H1 (cell line): ENCODE results near the gene GLTPD2. TPM values are rescaled to one million over a fixed set of nuclear protein-coding genes. Genes with fewer than 3 reads are reported as not detected.

Source experiments
- JUND ChIP-seq: IDR thresholded peaks from 2 replicates; pipeline ENCODE4 v1.6.1; 2011; ENCODE audit warnings: mild to moderate bottlenecking, improper control_type of control experiment, low read length
- SUZ12 ChIP-seq: fragments of 200-600 bp; sonication (generic); IDR thresholded peaks from 2 replicates; pipeline ENCODE4 v1.6.1; 2012; ENCODE audit warnings: mild to moderate bottlenecking, inconsistent platforms, low read length, moderate library complexity, mixed read lengths
- polyA plus RNA-seq, 7 experiments: library from polyadenylated mRNA; depleted of rRNA in 3 of 7; stranded (reverse) in 5 of 7; unstranded in 2 of 7; fragments of >200 nt in 5 of 7; fragments of 200-250 nt in 2 of 7; gene quantifications; 1 replicate in 5 of 7; 2 replicates in 1 of 7; 4 replicates in 1 of 7; pipeline versions ENCODE4 v1.2.1 to v1.2.3, GENCODE V29; 2011 to 2013; ENCODE audit warnings: missing spikeins in 2 of 7, mixed read lengths in 2 of 7
- total RNA-seq: library from RNA; stranded (reverse); fragmentation: NEBNext Ultra II Directional; extraction: Animal tissue kit (Norgen Biotek cat#: 25700); gene quantifications from 2 replicates; pipeline ENCODE4 v1.2.1, GENCODE V29; 2021

Gene GLTPD2
- total and polyA plus RNA-seq, 2 of the 8 experiments (the other 6 are each of a cell fraction or from before 2014, with no cell fraction given): not detected

- TF ChIP-seq JUND (no peak), SUZ12 (peak; percentile 53; the same call in 1 of the 2 replicates)
Observed at GRCh38 chr17:4833178-4833940, 44.6 kb downstream of the GLTPD2 start, which contains the start of gene MINK1 (continued).
